NCI-H2196 treated with DMSO at 0.1 percent for 48 hours (cell line): Measurements from ENCODE around the gene SLC44A1.

Experiments used
- DNase-seq: peaks from one replicate; lab custom pipeline; 2025; ENCODE audit not compliant: unreplicated experiment; lab: John Stamatoyannopoulos, UW

The SLC44A1 gene

DNA sequence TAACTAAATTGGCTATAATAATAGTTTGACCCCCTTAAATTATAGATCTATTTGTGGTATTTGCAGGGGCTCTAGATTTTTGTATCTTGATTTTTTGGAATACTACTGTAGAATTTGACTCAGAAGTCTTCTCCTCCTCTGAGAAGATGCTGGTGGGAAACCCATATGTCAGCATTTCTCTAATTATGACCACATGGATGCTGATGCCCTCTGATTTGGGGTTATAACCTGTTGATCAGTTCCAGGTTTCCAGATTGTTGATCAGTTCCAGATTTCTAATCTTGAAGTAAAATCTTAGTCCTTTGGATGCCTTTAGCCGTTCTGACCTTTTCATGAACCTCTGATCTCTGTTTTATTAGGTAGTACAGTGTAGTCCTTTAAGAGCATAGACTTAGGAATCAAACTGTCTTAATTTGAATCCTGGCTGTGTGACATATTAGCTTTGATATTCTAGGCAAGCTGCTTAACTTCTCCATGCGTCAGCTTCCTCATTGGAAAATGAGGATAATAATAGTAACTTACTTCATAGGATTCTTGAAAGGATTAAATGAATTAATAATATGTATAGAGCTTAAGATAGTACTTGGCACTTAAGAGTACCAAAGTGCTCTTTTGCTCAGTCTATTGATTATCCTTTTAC is 211.5 kb downstream of the SLC44A1 start:
- DNase-seq, result no peak

DNA sequence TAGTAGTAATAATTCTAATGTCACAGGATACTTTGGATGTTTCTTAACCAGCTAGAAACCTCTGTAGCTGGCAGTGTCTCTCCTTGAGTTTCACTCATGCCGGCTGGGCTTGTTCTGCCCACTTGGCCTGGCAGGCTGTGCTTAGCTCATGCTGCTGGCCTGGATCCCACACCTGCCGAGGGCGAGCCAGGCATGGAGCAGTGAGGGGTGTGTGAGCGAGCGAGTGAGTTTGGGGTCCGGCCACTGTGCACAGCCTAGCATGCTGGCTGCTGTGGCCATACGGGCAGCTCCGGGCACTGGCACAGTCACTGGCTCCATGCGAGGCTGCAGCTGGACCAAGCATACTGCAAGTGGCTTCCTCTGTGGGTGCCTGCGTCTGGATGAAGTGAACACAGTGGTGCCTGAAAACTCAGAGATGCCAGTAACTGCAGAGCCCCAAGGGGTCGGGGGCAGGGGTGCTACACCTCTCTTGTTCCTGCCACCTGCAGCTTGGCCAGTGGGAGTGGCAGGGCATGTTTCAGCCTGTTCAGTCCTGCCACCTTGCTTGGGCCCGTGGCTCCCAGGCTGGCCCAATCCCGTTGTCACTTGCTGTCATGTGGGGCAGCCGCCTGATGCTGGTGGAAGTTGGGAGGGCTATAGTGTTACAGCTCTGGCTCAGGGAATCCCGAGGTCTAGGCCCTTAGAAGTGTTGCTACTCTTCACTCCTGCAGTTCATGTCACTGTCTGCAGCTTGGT is 213.3 kb downstream of the SLC44A1 start:
- DNase-seq, result no peak

DNA sequence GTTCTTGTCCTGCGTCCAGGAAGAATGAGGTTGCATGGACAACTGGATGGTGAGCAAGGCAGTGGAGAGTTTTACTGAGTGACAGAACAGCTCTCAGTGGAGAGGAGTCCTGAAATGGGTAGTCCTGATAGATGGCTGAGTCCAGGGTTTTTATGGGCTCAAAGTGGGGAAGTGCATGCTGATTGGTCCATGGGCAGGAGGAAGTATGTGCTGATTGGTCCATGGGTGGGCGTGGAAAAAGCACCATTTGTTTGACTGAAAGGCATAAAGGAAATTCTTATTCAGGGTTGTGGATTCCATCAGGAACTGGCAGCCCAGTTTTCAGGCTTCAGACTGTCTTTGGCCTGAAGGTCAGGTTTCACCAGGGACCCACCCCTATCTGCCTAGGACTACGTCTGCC is 214.0 kb downstream of the SLC44A1 start:
- DNase-seq, result no peak

DNA sequence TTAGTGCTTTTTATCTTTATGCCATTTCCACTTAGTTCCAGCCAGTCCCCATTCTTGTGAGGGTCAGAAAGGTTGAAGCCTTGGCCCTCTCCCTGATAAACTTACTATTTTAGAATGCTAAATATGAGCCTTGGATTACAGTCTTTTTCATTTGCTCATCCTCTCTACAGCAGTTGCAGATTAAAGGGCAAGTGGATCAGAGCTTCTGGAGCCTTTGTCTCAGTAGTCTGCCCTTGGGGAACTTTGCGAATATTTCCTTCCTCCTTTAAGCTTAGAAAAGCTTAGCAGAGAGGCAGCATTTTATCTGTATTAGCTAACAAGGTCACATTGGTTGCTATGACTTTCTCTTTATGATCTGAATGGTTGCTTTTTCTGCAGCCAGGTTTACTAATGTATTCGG is 214.9 kb downstream of the SLC44A1 start:
- DNase-seq, result no peak

DNA sequence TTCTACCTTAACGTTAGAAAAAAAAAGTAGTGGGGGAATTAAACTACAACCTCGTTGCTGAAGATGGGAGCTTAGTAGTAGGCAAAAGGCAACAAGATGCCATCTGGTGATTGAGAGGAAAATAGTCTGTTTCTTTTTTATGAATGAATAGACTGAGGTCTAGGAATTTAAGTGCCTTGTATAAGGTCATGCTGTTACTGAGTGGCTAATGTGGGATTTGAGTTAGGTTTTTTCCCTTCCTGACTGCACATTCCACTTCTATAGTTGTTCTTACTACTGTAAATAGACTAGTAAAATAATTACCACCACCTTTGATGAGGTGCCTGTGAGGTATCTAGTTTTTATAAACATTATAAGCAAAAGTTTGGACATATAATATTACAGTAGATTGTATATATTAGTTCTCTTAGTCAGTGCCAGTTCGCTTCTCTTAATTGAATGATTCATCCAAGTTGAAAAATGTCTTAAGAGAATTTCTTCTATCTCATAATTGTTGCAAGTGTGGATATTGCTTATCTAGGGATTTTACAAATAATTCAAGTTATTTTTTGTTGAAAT is 222.5 kb downstream of the SLC44A1 start:
- no peak for DNase-seq

DNA sequence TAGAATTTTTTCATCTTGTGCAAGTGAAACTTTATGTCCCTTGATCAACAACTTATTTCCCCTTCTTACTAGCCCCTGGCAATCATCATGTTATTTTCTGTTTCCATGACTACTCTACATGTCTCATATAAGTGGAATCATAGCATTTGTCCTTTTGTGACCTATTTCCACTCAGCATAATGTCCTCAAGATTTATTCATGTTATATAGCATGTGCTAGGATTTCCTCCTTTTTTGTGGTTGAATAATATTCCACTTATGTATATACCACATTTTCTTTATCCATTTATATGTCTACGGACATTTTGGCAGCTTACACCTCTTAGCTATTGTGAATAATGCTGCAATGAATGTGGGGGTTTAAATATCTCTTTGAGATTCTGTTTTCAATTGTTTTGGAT is 224.4 kb downstream of the SLC44A1 start:
- DNase-seq, result no peak

DNA sequence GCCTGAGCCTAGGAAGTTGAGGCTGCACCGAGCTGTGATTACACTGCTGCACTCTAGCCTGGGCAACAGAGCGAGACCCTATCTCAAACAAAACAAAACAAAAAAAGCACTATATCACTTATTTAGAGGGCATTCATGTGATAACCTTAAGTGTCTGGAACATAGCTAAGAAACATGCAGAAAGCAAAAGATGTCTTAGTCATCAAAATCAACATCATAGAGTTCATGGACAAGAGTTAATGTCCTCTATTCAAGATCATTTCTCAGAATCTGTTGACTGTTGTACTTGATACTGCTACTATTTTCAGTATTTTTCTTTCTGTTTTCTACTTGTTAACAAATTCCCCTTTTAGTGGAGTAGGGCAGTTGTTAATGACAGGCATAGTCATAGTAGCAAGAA is 228.8 kb downstream of the SLC44A1 start:
- no peak for DNase-seq

DNA sequence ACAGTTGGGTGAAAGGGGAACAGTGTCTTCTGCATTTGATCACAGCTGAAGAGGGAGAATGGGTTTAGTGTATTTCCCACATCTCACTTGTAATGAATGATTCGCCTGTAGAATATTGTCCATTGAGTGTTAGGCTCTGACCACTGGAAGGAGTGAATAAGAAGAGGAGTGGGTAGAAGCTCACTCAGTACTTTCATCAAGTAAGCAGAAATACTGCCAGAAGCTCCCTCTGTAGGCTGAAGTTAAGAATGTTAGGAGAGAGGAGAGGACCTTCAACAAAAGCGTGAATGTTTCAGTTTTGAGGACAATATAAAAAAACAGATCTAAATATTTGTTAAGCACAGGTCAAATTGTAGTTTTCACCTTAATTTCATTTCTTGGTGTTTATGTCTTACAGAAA is 230.9 kb downstream of the SLC44A1 start:
- no peak for DNase-seq

DNA sequence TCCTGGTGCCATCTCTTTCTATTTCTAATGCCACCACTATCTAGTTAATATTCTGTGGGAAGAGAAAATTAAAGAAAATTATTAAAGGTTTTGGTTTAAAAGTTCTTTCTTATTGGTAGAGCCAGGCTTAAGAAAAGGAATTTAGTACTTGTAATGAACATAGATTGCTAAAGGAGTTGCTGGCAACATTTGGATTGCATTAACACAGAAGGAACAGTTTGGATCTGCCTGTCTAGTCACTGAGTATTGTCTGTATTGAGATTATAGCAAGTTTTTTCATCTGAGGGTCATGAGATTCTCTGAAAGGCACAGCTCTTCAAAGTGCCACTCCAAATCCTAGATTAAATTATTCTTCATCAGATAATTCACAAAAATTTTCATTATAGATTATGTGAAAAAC is 235.4 kb downstream of the SLC44A1 start:
- no peak for DNase-seq

DNA sequence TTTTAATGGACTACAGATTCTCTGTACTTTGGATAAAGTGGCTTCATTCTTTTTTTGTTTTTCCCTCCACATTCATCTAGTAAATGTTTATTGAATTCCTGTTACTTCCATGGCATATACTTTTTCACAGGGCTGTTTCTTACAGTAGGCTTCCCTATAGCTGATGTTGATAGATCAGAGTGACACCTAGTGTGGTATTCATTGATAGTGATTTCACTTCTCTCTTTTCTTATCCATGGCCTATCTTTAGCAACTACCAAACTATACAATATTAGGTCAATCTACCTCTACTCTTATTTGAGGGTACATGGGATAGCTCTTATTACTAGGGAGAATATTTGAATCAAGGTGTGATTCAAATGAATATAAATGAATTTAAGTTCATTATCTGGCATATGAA is 239.2 kb downstream of the SLC44A1 start:
- DNase-seq, result no peak

DNA sequence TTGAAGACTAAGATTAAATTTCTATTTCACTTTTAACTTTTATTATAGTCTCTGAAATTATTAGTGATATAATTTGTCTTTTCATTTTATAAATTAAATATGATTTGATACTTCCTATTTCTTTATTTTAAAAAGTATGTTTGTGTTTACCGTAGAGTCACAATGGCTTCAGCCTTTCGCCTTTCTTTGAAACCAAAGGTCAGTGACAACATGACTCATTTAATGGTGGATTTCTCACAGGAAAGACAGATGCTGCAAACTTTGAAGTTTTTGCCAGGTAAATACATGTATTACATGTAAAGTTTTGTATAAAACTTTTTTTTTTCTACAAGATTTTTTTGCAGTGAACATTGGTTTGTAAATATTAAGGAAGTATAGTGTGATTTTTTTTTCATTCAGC is 239.8 kb downstream of the SLC44A1 start:
- no peak for DNase-seq

DNA sequence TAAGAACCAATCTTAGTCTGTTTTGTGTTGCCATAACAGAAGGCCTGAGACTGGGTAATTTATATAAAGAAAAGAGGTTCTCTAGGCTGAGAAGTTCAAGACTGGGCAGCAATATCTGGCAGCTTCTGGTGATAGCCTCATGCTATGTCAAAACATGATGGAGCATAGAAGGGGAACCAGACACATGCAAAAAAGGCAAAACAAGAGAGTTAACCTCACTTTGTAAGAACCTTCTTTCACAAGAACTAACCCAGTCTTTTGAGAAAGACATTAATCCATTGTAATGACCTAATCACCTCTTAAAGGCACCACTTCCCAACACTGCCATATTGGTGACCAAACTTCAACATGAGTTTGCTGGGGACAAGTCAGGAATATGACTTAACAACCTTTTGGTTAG is 240.7 kb downstream of the SLC44A1 start:
- DNase-seq, result no peak
